AG04450 (cell line): ENCODE measurements around the gene YWHAG. TPM values are rescaled to one million over a fixed set of nuclear protein-coding genes. Genes with fewer than 3 reads are reported as not detected.
"Not testable (repeated sequence)": the region's sequence is repeated elsewhere in the genome, so short reads cannot be mapped to it uniquely, and the experiment has no call there.

Experiments used
- CTCF ChIA-PET: fragments of 300-600, 350-600 bp; formaldehyde crosslinking; extraction: SDS; loops from one replicate; lab custom pipeline; 2022; ENCODE audit warnings: antibody characterized with exemption, inconsistent platforms; lab: Charles Lee
- POLR2A ChIA-PET: fragments of 350-600 bp; formaldehyde crosslinking; extraction: SDS; loops from one replicate; lab custom pipeline; 2021; ENCODE audit warnings: antibody characterized with exemption, inconsistent platforms; lab: Yijun Ruan, JAX
- DNase-seq: peaks from one replicate; pipeline ENCODE4 v3.0.0-alpha.2; 2011; ENCODE audit warnings: low read depth, low spot score
- H3K27ac ChIP-seq: one replicate; pipeline ENCODE4 v1.5.1; 2012; ENCODE audit warnings: low read depth, low read length, control low read depth
- H3K27me3 ChIP-seq: one replicate; pipeline ENCODE4 v1.6.0; 2012; ENCODE audit warnings: low read length; ENCODE audit not compliant: control insufficient read depth, insufficient read depth
- H3K4me3 ChIP-seq: 2 replicates; pipeline ENCODE4 v1.5.1; 2011; ENCODE audit warnings: mild to moderate bottlenecking, low read depth, low read length, control low read depth
- H3K9me3 ChIP-seq: 2 replicates; pipeline ENCODE4 v1.5.1; 2012; ENCODE audit warnings: low read length; ENCODE audit not compliant: control insufficient read depth, insufficient read depth
- CTCF ChIP-seq: IDR thresholded peaks from 2 replicates; pipeline ENCODE4 v1.5.1; 2011; ENCODE audit warnings: low read depth, low read length, control low read depth, inconsistent platforms
- polyA plus RNA-seq: library from polyadenylated mRNA; depleted of rRNA; stranded (reverse); fragments of >200 nt; gene quantifications from 2 replicates; pipeline ENCODE4 v1.2.3, GENCODE V29; 2011

Gene YWHAG
- polyA plus RNA-seq, 1 experiment = 91.6 TPM

GRCh38 chr7:76314042-76314721 is 44.6 kb downstream of the YWHAG start:
- Histone ChIP-seq H3K27ac (no peak overlapping the region), H3K4me3 (no peak overlapping the region), H3K27me3 (no peaks in the 10 kb centered on the region), H3K9me3 (no peaks in the 10 kb centered on the region; the same call in 1 of the 2 replicates)
- peak; percentile 84 for DNase-seq
- CTCF ChIA-PET = interaction anchor here (0.5 to 6.7 kb wide), 33 partner anchors 9 to 329 kb away, joined by 3 to 80 read pairs (median 4); partner anchors contain the start of gene HSPB1
- TF ChIP-seq CTCF = peak; percentile 100
- POLR2A ChIA-PET = interaction anchor here (0.6 to 1.4 kb wide), 5 partner anchors 11 to 138 kb away, joined by 3 to 6 read pairs (median 4); partner anchors contain the start of gene HSPB1

- H3K27ac ChIP-seq, POLR2A ChIA-PET, H3K9me3 ChIP-seq, H3K27me3 ChIP-seq, DNase-seq, H3K4me3 ChIP-seq: not testable (repeated sequence)
- CTCF ChIA-PET = interaction anchor here (0.7 to 6.7 kb wide), 4 partner anchors 20 to 134 kb away, joined by 3 to 40 read pairs (median 16); no protein-coding TSS in a partner anchor
These were observed 47.0 kb downstream of the YWHAG start for GRCh38 chr7:76311838-76312237.

- Histone ChIP-seq H3K9me3 (no peaks in the 10 kb centered on the region; the same call in 1 of the 2 replicates), H3K4me3 (no peak overlapping the region), H3K27ac (no peak overlapping the region), H3K27me3 (no peaks in the 10 kb centered on the region)
- TF ChIP-seq CTCF = no peak
- ChIA-PET CTCF (interaction anchor here (6.7 kb wide), 1 partner anchor 18 kb away, joined by 40 read pairs; no protein-coding TSS in a partner anchor), POLR2A (interaction anchor here (1.2 kb wide), 1 partner anchor 16 kb away, joined by 4 read pairs; no protein-coding TSS in a partner anchor)
- no peak for DNase-seq
These were observed 48.5 kb downstream of the YWHAG start for GRCh38 chr7:76310102-76310957.

GRCh38 chr7:76309341-76310101 is 49.3 kb downstream of the YWHAG start:
- not testable (repeated sequence) for H3K9me3 ChIP-seq, H3K27ac ChIP-seq, H3K4me3 ChIP-seq, H3K27me3 ChIP-seq, DNase-seq
- POLR2A ChIA-PET = interaction anchor here (1.2 kb wide), 1 partner anchor 15 kb away, joined by 4 read pairs; no protein-coding TSS in a partner anchor
- CTCF ChIA-PET = interaction anchor here (1.0 to 1.5 kb wide), 2 partner anchors 18 to 47 kb away, joined by 3 to 4 read pairs; no protein-coding TSS in a partner anchor

- POLR2A ChIA-PET, H3K27me3 ChIP-seq, DNase-seq, H3K4me3 ChIP-seq, H3K9me3 ChIP-seq, H3K27ac ChIP-seq: not testable (repeated sequence)
- CTCF ChIA-PET = interaction anchor here (1.0 to 1.5 kb wide), 2 partner anchors 18 to 46 kb away, joined by 3 to 4 read pairs; no protein-coding TSS in a partner anchor
These were observed 49.9 kb downstream of the YWHAG start for GRCh38 chr7:76308874-76309273.
